B cell (primary cell): ENCODE data around the gene IP6K2. TPM values are rescaled to one million over a fixed set of nuclear protein-coding genes. Genes with fewer than 3 reads are reported as not detected.

Source experiments
- ATAC-seq: fragments of 200-7000 bp; cut with Tn5 transposase; one replicate; pipeline ENCODE4 v1.10.0; 2021; ENCODE audit warnings: low read depth, mild to moderate bottlenecking, moderate number of reproducible peaks, moderate library complexity
- CTCF ChIA-PET: fragments of 350-600 bp; sonication (Branson Sonifier 250); formaldehyde crosslinking; loops from one replicate; lab custom pipeline; 2021; ENCODE audit warnings: antibody characterized with exemption, inconsistent platforms; lab: Charles Lee
- POLR2A ChIA-PET: fragments of 350-600 bp; sonication (Branson Sonifier 250); formaldehyde crosslinking; loops from one replicate; lab custom pipeline; 2021; ENCODE audit warnings: antibody characterized with exemption; lab: Charles Lee
- DNase-seq: peaks from one replicate; pipeline ENCODE4 v3.0.0; 2013
- H2AFZ ChIP-seq: 2 replicates; pipeline ENCODE4 v1.6.1; 2012; ENCODE audit warnings: mild to moderate bottlenecking, low read depth, low read length; ENCODE audit not compliant: insufficient read depth, poor library complexity, severe bottlenecking
- H3K27ac ChIP-seq, 2 donors: 1 replicate in 1 of 2; 2 replicates in 1 of 2; pipeline ENCODE4 v1.5.1; 2012 to 2013; ENCODE audit warnings: low read length in 2 of 2, mild to moderate bottlenecking in 2 of 2, moderate library complexity in 1 of 2
- H3K27me3 ChIP-seq, 4 experiments: fragments of 200-600 bp in 1 of 4; sonication (generic) in 1 of 4; replicated peaks in 1 of 4; 1 replicate in 2 of 4; 2 replicates in 2 of 4; pipeline versions ENCODE4 v1.6.1 to v1.7.0; 2013 to 2016; ENCODE audit warnings: low read length in 3 of 4, mild to moderate bottlenecking in 2 of 4, mixed read lengths in 1 of 4, moderate library complexity in 1 of 4; ENCODE audit not compliant: insufficient read depth in 4 of 4, control insufficient read depth in 3 of 4; ENCODE audit errors: control extremely low read depth in 1 of 4
- H3K36me3 ChIP-seq, 2 experiments: replicated peaks in 1 of 2; 1 replicate in 1 of 2; 2 replicates in 1 of 2; pipeline versions ENCODE4 v1.6.1 to v1.7.1; 2013; ENCODE audit warnings: low read length in 1 of 2; ENCODE audit not compliant: insufficient read depth in 2 of 2, control insufficient read depth in 1 of 2; ENCODE audit errors: control extremely low read depth in 1 of 2, extremely low read depth in 1 of 2
- H3K4me1 ChIP-seq, 2 donors: fragments of 200-600 bp in 1 of 2; sonication (generic) in 1 of 2; 1 replicate in 1 of 2; 2 replicates in 1 of 2; pipeline versions ENCODE4 v1.5.1 to v1.6.1; 2013 to 2017; ENCODE audit warnings: low read length in 2 of 2; ENCODE audit not compliant: control insufficient read depth in 2 of 2, insufficient read depth in 2 of 2
- H3K4me2 ChIP-seq: replicated peaks from 2 replicates; pipeline ENCODE3; 2012; ENCODE audit warnings: mild to moderate bottlenecking, low read depth, low read length; ENCODE audit not compliant: poor library complexity, severe bottlenecking
- H3K4me3 ChIP-seq, 5 experiments: fragments of 200-600 bp in 1 of 5; sonication (generic) in 1 of 5; 1 replicate in 3 of 5; 2 replicates in 2 of 5; pipeline versions ENCODE4 v1.5.1 to v1.7.0; 2011 to 2016; ENCODE audit warnings: low read length in 4 of 5, mild to moderate bottlenecking in 4 of 5, low read depth in 2 of 5, control low read depth in 1 of 5, moderate library complexity in 1 of 5; ENCODE audit not compliant: insufficient read depth in 1 of 5; ENCODE audit errors: control extremely low read depth in 1 of 5, extremely low read depth in 1 of 5
- H3K79me2 ChIP-seq: fragments of 200-600 bp; sonication (generic); one replicate; pipeline ENCODE4 v1.6.0; 2016; ENCODE audit warnings: low read length; ENCODE audit not compliant: control insufficient read depth, insufficient read depth
- H3K9ac ChIP-seq: fragments of 200-600 bp; sonication (generic); 2 replicates; pipeline ENCODE4 v1.6.1; 2017; ENCODE audit warnings: mild to moderate bottlenecking, low read length, moderate library complexity
- H3K9me3 ChIP-seq, 3 donors: one replicate each; pipeline versions ENCODE4 v1.6.1 to v1.7.1; 2013; ENCODE audit warnings: low read length in 2 of 3; ENCODE audit not compliant: control insufficient read depth in 2 of 3, insufficient read depth in 1 of 3; ENCODE audit errors: control extremely low read depth in 1 of 3
- H4K20me1 ChIP-seq: 2 replicates; pipeline ENCODE4 v1.6.0; 2012; ENCODE audit warnings: mild to moderate bottlenecking, low read length; ENCODE audit not compliant: insufficient read depth, control insufficient read depth, poor library complexity, severe bottlenecking
- H3K27ac Mint-ChIP-seq: one replicate; pipeline ENCODE4 v1.8.0; 2021; ENCODE audit warnings: mixed read lengths
- H3K27me3 Mint-ChIP-seq: one replicate; pipeline ENCODE4 v1.8.0; 2021; ENCODE audit warnings: mixed read lengths
- H3K4me1 Mint-ChIP-seq: one replicate; pipeline ENCODE4 v1.8.0; 2021; ENCODE audit warnings: mixed read lengths
- H3K4me3 Mint-ChIP-seq: one replicate; pipeline ENCODE4 v1.8.0; 2021; ENCODE audit warnings: mixed read lengths
- H3K9me3 Mint-ChIP-seq: one replicate; pipeline ENCODE4 v1.8.0; 2022; ENCODE audit warnings: mixed read lengths; ENCODE audit not compliant: insufficient read depth
- CTCF ChIP-seq: fragments of 200-600 bp; IDR thresholded peaks from one replicate; pipeline ENCODE4 v1.8.0; 2022; ENCODE audit warnings: antibody characterized with exemption, mild to moderate bottlenecking
- EZH2 ChIP-seq: IDR thresholded peaks from 2 replicates; pipeline ENCODE4 v1.6.1; 2012; ENCODE audit warnings: borderline replicate concordance, low read depth, mild to moderate bottlenecking, moderate library complexity, low read length; ENCODE audit not compliant: insufficient read depth, poor library complexity, severe bottlenecking
- WGBS: methylation state at CpG from one replicate; pipeline ENCODE4 v1.1.5; 2013; ENCODE audit warnings: missing lambda C conversion rate; ENCODE audit not compliant: insufficient coverage; 5-methylcytosine and 5-hydroxymethylcytosine counted together
- intact Hi-C: fragments of 100-400 bp; cut with micrococcal nuclease; formaldehyde crosslinking; loops from one replicate; pipeline ENCODE4 v1.10.0; 2022
- polyA plus RNA-seq: library from polyadenylated mRNA; depleted of rRNA; stranded (reverse); fragments of >200 nt; gene quantifications from 2 replicates; pipeline ENCODE4 v1.2.3, GENCODE V29; 2012
- total RNA-seq, 2 donors: library from RNA; stranded (reverse); fragments of 120-200 nt in 1 of 2; gene quantifications; 1 replicate in 1 of 2; 2 replicates in 1 of 2; pipeline versions ENCODE4 v1.2.3 to v1.2.4, GENCODE V29; 2013 to 2022

IP6K2 gene
- total and polyA plus RNA-seq, 2 donors (not counting 1 experiment from before 2014, with no cell fraction given) = 132 to 140 TPM

DNA sequence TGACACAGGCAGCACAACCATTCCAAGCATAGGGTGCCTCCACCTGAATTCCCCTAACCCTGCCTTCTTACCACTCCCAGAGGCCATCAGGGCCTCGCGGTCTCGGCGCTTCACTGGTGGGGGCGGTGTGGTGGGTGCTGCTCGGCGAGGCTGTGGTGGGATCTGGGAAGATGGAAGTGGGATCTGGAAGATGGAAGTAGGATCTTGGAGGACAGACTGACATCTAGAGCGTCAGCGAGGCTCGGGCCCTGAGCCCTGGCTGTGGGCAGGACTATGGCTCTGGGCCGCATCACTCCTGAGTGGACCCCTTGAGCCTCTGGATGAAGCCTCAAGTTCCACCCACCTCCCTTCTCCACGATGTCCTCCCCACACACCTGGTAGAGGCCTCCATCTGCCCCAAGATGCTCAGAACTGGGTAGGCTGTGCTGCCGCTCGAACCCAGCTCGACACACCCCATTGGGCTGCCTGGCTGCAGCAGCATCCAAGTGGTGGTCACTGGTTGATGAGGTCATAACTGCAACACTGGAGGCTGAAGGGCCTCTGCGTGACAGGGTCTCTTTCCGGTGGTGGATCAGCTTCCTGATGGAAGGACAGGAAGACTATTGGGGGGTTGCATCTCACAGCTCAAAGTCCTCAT lies 34.9 kb downstream of the IP6K2 start:
- CTCF ChIA-PET = interaction anchor here (0.9 kb wide), 1 partner anchor 270 kb away, joined by 3 read pairs; no protein-coding TSS in a partner anchor
- no peak for DNase-seq
- no peak for TF ChIP-seq CTCF
- no peak for TF ChIP-seq EZH2
- WGBS = 96% methylated on average over 13 of the region's 17 CpGs
- no peak overlapping the region for H2AFZ ChIP-seq
- H3K4me3 ChIP-seq = no peak overlapping the region
- peaks cover 26 to 46% of the 10 kb centered on the region in 2 donors for H3K4me1 ChIP-seq
- H3K79me2 ChIP-seq = no peaks in the 10 kb centered on the region
- peaks cover 40% of the 10 kb centered on the region for H3K4me1 Mint-ChIP-seq
- no peaks in the 10 kb centered on the region for H3K9me3 ChIP-seq
- H3K27ac ChIP-seq = no peak overlapping the region
- H3K4me2 ChIP-seq = no peak overlapping the region
- no peak overlapping the region for H3K27ac Mint-ChIP-seq
- ATAC-seq = no peak
- no peak overlapping the region for H3K4me3 Mint-ChIP-seq
- POLR2A ChIA-PET = interaction anchor here (0.6 kb wide), 1 partner anchor 15 kb away, joined by 9 read pairs; no protein-coding TSS in a partner anchor
- H4K20me1 ChIP-seq = no peaks in the 10 kb centered on the region
- intact Hi-C loops = loop anchor here (10.0 kb wide), 1 partner anchor 217 kb away; a partner anchor contains a TSS
- H3K9ac ChIP-seq = no peak overlapping the region
- H3K9me3 Mint-ChIP-seq = no peaks in the 10 kb centered on the region
- H3K27me3 Mint-ChIP-seq = no peaks in the 10 kb centered on the region
- no peaks in the 10 kb centered on the region for H3K27me3 ChIP-seq
- peaks cover 0 to 11% of the 10 kb centered on the region in 2 experiments for H3K36me3 ChIP-seq

- H3K4me1 ChIP-seq = peaks cover 24 to 43% of the 10 kb centered on the region in 2 donors
- peaks cover 38% of the 10 kb centered on the region for H3K4me1 Mint-ChIP-seq
- ChIA-PET POLR2A (interaction anchor here (0.6 kb wide), 1 partner anchor 14 kb away, joined by 9 read pairs; no protein-coding TSS in a partner anchor), CTCF (interaction anchor here (0.9 kb wide), 1 partner anchor 270 kb away, joined by 3 read pairs; no protein-coding TSS in a partner anchor)
- no peaks in the 10 kb centered on the region for H3K79me2 ChIP-seq
- no peak overlapping the region for H3K9ac ChIP-seq
- no peak overlapping the region for H3K4me3 Mint-ChIP-seq
- H3K27ac Mint-ChIP-seq = no peak overlapping the region
- ATAC-seq = no peak
- H3K27ac ChIP-seq = no peak overlapping the region
- intact Hi-C loops = loop anchor here (10.0 kb wide), 1 partner anchor 217 kb away; a partner anchor contains a TSS
- H3K9me3 ChIP-seq = no peaks in the 10 kb centered on the region
- H3K27me3 Mint-ChIP-seq = no peaks in the 10 kb centered on the region
- H3K4me2 ChIP-seq = no peak overlapping the region
- H3K36me3 ChIP-seq = peaks cover 0 to 11% of the 10 kb centered on the region in 2 experiments
- no peaks in the 10 kb centered on the region for H4K20me1 ChIP-seq
- no peaks in the 10 kb centered on the region for H3K9me3 Mint-ChIP-seq
- no peaks in the 10 kb centered on the region for H3K27me3 ChIP-seq
- TF ChIP-seq CTCF = no peak
- TF ChIP-seq EZH2 = no peak
- no peak for DNase-seq
- no peak overlapping the region for H3K4me3 ChIP-seq
- 97% methylated on average over 7 of the region's 7 CpGs for WGBS
- no peak overlapping the region for H2AFZ ChIP-seq
Measured at GRCh38 chr3:48681541-48681880, 35.5 kb downstream of the IP6K2 start.
